HG03103 (cell line): ENCODE measurements around the gene OR52K2.
"Not testable (repeated sequence)": the region's sequence is repeated elsewhere in the genome, so short reads cannot be mapped to it uniquely, and the experiment has no call there.

Experiments
- ATAC-seq: cut with Tn5 transposase; IDR thresholded peaks from one replicate; pipeline ENCODE4 v1.9.1; 2021; ENCODE audit warnings: low read depth; ENCODE audit not compliant: unreplicated experiment

The OR52K2 gene

GRCh38 chr11:4479644-4480043 lies 30.5 kb downstream of the OR52K2 start:
- ATAC-seq = no peak

- ATAC-seq = no peak
These were observed 31.6 kb downstream of the OR52K2 start for GRCh38 chr11:4480577-4481239.

- no peak for ATAC-seq
These were observed 32.1 kb downstream of the OR52K2 start for GRCh38 chr11:4481240-4481582.

GRCh38 chr11:4482445-4482844 lies 33.4 kb downstream of the OR52K2 start, which contains the start of gene OR52K1:
OR52K1 (plus strand) TSS chr11:4482646; CDS start chr11:4488901, 6,255 bp downstream.
- no peak for ATAC-seq

DNA sequence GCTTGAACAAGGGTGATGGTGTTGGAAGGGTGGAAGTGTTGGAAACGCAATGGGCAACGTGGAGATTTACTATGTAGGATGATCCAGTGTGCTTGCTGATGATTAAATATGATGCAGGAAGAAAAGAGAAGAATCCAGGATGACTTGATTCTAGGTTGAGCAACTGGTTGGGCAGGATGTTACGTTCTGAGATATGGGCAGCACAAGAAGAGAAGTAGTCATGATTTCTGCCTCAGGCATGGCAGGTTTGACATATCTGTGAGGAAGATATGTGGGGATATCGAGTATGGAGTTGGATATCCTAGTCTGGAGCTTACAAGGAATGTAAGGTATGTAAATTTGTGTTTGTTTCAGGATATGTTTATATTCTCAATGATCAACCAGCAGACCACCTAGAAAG lies 35.2 kb downstream of the OR52K2 start:
- no peak for ATAC-seq

DNA sequence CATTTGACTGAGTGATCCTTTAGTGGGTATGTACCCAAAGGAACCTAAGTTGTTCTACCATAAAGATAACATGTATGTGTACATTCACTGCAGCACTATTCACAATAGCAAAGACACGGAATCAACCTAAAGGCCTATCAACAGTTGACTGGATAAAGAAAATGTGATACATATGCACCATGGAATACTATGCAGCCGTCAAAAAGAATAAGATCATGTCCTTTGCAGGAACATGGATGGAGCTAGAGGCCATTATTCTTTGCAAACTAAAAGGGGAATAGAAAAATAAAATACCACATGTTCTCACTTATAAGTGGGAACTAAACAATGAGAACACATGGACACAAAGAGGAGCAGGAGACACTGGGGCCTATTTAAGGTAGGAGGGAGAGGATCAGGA lies 42.3 kb downstream of the OR52K2 start:
- not testable (repeated sequence) for ATAC-seq

GRCh38 chr11:4491878-4492606 lies 42.9 kb downstream of the OR52K2 start:
- no peak for ATAC-seq

- ATAC-seq = no peak
These were observed 44.4 kb downstream of the OR52K2 start for GRCh38 chr11:4493480-4493818.

- no peak for ATAC-seq
These were observed 46.4 kb downstream of the OR52K2 start for GRCh38 chr11:4495487-4495886.

GRCh38 chr11:4495986-4496385 lies 46.9 kb downstream of the OR52K2 start:
- ATAC-seq = no peak

DNA sequence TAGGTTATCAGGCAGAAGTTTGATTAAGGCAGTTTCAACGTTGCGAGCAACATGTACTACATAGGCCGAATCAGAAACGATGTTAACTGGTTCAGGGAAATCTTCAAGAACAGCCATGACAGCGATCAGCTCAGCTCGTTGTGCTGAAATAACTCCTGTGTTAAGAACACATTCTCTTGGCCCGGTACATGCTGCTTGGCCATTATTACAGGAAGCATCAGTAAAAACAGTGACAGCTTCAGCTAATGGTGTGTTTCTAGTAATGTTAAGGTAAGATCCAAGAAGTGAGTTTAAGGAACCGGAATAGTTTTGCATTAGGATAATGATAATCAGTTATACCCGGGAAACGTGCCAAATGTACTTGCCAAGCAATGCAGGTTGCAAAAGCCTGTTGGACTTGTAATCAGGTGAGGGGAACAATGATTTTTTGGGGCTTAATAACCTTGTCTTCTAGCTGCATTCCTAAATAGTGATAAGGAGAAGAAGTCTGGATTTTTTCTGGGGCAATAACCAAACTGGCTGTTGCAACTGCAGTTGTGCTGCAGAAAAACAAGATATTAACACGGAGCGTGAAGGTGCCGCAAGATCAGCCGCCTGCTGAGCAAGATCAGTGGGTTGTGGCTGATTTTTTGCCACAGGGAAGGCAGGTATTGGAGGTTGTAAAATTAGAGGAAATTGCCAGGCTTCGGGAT lies 47.6 kb downstream of the OR52K2 start:
- ATAC-seq = no peak
